A673 (cell line): Measurements from ENCODE around the gene DSCAM.

Source experiments
- EZH2 ChIP-seq: fragments of 200-600 bp; sonication (generic); IDR thresholded peaks from 2 replicates; pipeline ENCODE4 v1.6.1; 2017; ENCODE audit warnings: borderline replicate concordance, low read depth, mild to moderate bottlenecking, mixed read lengths, antibody characterized with exemption, low read length; ENCODE audit not compliant: poor library complexity, severe bottlenecking
- TF ChIP-seq, protein P1 (sequence below): fragments of 300-800, 200-600 bp; sonication (generic); conservative IDR thresholded peaks from 2 replicates; pipeline ENCODE4 v1.5.1; 2017; ENCODE audit warnings: low read depth, mild to moderate bottlenecking, antibody characterized with exemption, low read length, moderate library complexity, mixed read lengths

- TF ChIP-seq, protein P1, sequence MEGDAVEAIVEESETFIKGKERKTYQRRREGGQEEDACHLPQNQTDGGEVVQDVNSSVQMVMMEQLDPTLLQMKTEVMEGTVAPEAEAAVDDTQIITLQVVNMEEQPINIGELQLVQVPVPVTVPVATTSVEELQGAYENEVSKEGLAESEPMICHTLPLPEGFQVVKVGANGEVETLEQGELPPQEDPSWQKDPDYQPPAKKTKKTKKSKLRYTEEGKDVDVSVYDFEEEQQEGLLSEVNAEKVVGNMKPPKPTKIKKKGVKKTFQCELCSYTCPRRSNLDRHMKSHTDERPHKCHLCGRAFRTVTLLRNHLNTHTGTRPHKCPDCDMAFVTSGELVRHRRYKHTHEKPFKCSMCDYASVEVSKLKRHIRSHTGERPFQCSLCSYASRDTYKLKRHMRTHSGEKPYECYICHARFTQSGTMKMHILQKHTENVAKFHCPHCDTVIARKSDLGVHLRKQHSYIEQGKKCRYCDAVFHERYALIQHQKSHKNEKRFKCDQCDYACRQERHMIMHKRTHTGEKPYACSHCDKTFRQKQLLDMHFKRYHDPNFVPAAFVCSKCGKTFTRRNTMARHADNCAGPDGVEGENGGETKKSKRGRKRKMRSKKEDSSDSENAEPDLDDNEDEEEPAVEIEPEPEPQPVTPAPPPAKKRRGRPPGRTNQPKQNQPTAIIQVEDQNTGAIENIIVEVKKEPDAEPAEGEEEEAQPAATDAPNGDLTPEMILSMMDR = no peak
- TF ChIP-seq EZH2 = no peak
These were observed 49.1 kb downstream of the DSCAM start for GRCh38 chr21:40797891-40798290.
